ENCODE measurements around the gene CDH4.

The CDH4 gene

GRCh38 chr20:61281286-61281795, 29.3 kb downstream of the CDH4 start:
- no peak for DNase-seq

DNA sequence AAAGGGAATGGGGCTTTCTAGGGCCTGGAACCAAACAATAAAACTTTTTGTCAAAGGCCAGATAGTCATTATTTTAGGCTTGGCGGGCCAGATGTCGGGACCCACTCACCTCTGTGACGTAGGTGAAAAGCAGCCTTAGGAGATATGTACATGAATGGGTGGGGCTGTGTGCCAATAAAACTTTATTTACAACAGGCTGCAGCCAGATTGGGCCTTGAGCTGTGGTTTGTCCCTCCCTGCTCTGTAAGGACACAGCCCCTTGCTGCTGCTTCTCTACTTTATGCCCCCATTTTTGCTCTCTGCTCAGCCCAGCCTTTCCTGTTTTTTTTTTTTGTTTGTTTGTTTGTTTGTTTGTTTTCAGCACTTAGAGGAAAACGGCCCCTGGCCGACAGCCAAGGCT, 32.7 kb downstream of the CDH4 start:
- no peak for DNase-seq

GRCh38 chr20:61285152-61285645, 33.1 kb downstream of the CDH4 start:
- no peak for DNase-seq

- no peak for DNase-seq
Measured at GRCh38 chr20:61285691-61286090, 33.6 kb downstream of the CDH4 start.

DNA sequence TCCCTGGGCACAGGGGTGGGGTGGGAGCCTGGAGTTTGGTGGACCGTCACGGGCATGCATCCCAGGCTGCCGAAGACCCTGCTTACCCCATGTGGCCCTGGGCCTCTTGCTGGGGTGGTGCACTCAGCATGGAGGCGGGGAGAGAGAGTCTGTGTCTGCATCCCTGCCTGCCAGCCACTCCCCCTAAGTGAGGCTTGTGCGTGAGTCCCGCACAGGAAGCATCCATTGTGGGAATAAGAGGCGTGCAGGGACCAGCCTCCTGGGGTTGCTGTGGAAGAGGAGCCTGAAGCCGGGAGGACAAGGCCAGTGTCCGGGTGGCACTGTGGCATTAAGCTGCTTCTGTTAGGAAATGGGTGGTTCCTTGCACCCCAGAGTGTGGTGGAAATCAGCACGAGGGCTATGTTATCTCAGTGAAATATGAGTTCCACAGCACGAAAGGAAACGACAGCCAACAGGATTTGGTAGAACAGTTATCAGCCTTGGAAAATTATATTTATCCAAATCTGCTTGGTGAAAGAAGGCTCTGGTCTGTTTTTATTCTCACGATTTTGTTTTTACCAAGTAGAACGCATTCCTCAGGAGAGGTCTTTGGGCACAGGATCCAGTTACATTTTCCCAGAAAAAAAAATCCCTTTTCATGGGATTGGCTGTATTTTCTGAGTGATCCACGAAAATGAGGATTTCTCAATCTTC, 35.7 kb downstream of the CDH4 start:
- DNase-seq, result no peak

DNA sequence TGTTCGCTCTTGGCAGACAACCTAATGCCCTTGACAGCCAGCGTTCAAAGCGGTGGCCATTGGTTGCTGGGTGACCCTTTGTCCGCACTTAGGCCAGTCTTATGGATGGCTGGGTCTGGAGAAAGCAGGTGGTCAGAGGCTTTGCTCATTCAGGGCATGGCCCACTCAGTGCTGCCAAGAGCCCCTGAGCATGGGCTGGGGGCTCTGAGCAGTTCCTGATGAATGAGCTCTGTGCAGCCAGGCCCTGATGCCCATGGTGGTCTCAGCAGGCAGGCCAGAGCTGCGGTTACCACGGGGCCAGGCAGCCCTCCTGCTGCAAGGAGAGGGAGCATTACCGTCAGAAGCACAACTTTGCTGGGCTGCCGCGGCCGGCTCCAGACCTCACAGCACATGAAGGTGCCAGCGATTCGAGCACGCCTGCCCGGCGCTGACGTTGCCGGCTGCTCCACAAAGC, 36.3 kb downstream of the CDH4 start:
- peak in 46 of 56 donors; percentile 3 to 85 (median 50) for DNase-seq

- no peak for DNase-seq
Measured at GRCh38 chr20:61289166-61289565, 37.1 kb downstream of the CDH4 start.

DNA sequence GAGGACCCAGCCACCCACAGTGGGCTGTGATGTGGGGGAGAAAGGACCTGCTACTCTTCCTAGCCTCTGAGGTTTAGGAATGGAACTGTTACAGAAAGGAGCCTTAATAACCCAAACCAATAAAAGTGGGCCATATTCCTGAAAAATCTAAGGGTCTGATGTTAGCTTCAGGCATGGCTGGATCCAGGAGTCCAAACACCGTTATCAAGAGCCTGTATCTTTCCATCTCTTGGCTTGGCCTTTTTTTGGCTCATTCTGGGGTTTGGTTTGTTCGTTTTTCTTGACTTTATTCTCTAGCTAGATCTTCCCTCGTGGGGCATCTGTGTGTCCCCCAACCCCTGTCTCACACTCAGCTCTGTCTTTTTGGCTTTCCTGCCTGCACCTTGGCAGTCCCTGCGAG, 38.7 kb downstream of the CDH4 start:
- DNase-seq, result no peak

DNA sequence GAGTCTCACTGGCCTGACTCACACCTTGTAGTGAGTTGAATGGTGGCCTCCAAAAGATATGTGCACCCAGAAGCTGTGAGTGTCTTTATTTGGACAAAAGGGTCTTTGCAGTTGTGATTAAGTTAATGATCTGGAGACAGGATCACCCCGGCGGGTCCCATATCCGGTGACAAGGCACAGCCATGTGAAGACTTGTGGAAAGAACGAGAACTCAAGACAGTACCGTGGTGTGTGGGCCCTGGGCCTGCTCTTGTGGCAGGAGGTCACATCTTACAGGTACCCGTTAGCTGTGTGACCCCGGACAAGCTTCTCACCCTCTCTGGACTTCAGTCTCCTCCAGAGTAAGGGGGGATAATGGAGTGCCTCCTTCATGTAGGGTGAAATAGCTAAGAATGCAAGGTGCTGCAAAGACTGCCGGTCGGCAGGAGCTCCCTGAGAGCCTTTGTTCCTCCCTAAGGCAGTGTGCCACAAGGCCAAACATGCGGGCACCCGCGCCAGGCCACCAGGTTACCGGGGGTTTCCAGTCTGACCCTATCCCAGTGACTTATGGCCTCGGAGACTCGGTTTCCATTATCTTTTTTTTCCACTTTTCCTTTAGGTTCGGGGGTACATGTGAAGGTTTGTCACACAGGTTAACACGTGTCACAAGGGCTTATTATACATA, 39.2 kb downstream of the CDH4 start:
- no peak for DNase-seq

- no peak for DNase-seq
Measured at GRCh38 chr20:61292391-61292790, 40.3 kb downstream of the CDH4 start.

GRCh38 chr20:61292821-61293612, 41.0 kb downstream of the CDH4 start:
- DNase-seq, result no peak

DNA sequence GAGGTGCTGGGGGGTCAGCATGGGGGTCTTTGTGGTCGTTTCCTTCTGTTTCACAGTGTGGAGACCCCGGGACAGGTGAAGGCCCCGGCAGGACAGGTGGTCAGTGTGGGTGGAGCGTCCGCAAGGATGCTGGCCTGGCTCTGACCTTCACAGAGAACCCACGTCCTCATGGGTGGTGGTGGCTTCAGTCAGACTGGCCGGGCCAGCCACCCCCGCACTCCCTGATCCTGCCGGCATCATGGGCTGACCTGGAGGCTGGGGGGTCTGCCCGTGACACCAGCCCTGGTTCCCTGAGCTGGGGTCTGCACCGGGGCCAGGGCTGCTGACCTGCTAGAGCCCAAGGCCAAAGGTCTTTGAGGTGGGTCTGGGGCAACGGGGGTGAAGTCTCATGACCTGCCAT, 41.9 kb downstream of the CDH4 start:
- no peak for DNase-seq

- DNase-seq, result no peak
Measured at GRCh38 chr20:61295249-61295648, 43.2 kb downstream of the CDH4 start.

DNA sequence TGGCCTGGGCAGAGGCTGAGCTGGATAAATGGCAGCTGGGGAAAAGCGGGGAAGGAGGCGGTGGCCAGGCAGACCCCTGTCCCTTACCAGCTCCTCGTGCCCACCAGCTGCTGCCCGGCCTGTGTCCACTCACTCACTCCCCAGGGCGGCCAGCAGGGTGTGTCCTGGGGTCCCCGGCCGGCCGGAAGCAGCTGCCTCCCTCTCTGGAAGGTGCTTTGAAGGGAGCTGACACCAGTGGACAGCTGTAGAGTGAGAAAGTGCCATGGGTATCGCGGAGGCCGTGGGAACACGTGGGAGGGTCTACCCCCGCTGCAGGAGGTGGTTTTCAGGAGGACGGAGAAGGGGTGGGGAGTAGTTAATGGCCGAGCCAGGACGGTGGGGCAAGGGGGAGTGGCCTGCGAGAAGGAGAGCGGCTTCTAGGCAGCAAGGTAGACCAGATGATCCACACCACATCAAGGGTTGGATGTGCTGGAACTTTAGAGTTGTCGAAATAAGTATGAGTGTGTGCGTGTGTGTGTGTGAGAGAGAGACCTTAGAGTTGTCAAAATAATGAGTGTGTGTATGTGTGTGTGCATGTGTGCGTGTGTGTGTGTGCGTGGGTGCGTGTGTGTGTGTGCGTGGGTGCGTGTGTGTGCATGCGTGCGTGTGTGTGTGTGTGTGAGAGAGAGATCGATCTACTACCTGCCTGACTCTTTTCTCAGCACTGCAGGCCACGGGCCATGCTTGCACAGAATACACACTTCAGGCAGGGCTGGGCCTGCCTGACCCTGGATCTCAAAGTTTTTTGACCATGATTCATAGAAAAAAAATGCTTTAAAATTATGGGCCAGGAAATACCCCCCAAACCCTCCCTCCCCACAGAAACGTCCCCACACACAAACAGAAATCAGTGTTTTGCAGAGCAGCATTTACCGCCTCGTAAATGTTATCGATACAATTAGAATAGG, 43.9 kb downstream of the CDH4 start:
- DNase-seq, result no peak

DNA sequence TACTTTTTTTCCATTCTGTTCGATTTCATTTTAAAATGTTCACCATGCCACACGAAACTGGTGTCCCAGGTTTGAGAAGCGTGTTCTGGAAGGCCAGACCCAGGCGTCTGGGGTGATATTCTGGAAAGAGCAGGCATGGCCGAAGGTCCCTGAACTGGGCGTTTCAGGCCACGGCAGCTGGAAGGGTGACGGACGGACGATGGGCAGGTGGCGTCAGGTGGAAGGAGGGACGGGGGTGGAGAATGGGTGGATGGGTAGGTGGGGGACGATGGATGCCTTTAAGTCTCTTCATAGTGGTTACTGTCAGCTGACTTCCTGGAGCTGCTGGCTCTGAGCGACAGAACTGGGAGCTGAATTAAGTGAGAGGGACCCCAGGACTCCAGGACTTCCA, 44.6 kb downstream of the CDH4 start:
- no peak for DNase-seq

DNA sequence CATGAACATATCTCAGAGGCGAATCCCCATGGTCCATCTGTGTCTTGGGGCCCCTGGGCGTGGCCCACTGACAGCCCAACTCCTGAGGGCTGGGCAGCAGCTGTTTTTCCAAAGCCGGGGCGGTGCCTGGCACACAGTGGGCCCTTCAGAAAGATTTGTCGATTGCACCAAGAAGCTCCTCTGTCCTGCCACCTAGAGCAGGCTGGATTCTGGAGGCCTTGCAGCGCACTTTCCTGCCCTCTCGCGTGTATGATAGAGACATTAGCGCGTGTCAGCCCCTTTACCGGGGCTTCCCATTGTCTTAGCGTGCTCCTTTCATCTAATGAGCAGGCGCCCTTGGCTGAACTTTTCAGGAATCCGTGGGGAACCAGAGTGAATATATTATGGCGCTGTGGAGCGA, 45.4 kb downstream of the CDH4 start:
- DNase-seq, result no peak

- peak in 13 of 56 donors; percentile 10 to 68 (median 25) for DNase-seq
Measured at GRCh38 chr20:61297986-61298385, 45.9 kb downstream of the CDH4 start.

GRCh38 chr20:61298661-61299060, 46.6 kb downstream of the CDH4 start:
- DNase-seq, result no peak

GRCh38 chr20:61299104-61299503, 47.0 kb downstream of the CDH4 start:
- DNase-seq, result no peak

GRCh38 chr20:61299618-61300017, 47.6 kb downstream of the CDH4 start:
- DNase-seq, result no peak

- DNase-seq, result no peak
Measured at GRCh38 chr20:61300293-61300692, 48.2 kb downstream of the CDH4 start.

All from amygdala (tissue), 56 donors.